Measurements from ENCODE around the gene ARHGAP22.

Gene ARHGAP22

GRCh38 chr10:48411510-48411909 lies 193.4 kb downstream of the ARHGAP22 start:
- no peak for DNase-seq

- no peak for DNase-seq
Observed at GRCh38 chr10:48410503-48410902, 194.4 kb downstream of the ARHGAP22 start.

- DNase-seq: no peak
Observed at GRCh38 chr10:48406658-48407057, 198.2 kb downstream of the ARHGAP22 start.

GRCh38 chr10:48406204-48406603 lies 198.7 kb downstream of the ARHGAP22 start:
- no peak for DNase-seq

GRCh38 chr10:48404646-48405045 lies 200.2 kb downstream of the ARHGAP22 start:
- DNase-seq: no peak

GRCh38 chr10:48400850-48401220 lies 204.0 kb downstream of the ARHGAP22 start:
- DNase-seq: no peak

GRCh38 chr10:48400129-48400849 lies 204.6 kb downstream of the ARHGAP22 start:
- no peak for DNase-seq

GRCh38 chr10:48399551-48399950 lies 205.3 kb downstream of the ARHGAP22 start:
- DNase-seq: no peak

GRCh38 chr10:48399056-48399541 lies 205.8 kb downstream of the ARHGAP22 start:
- DNase-seq: no peak

- no peak for DNase-seq
Observed at GRCh38 chr10:48398261-48398660, 206.6 kb downstream of the ARHGAP22 start.
